Smooth muscle cell (in vitro differentiated cells): ENCODE data around the gene IER3. TPM values are rescaled to one million over a fixed set of nuclear protein-coding genes. Genes with fewer than 3 reads are reported as not detected.

Experiments used
- DNase-seq: peaks from one replicate; lab custom pipeline; 2025; ENCODE audit not compliant: unreplicated experiment; lab: John Stamatoyannopoulos, UW
- H2AFZ ChIP-seq: fragments of 200-600 bp; sonication (generic); 2 replicates; pipeline ENCODE4 v1.6.0; 2016; ENCODE audit warnings: antibody characterized with exemption, low read depth, mild to moderate bottlenecking
- H3F3A ChIP-seq: fragments of 200-600 bp; sonication (generic); 2 replicates; pipeline ENCODE4 v1.6.0; 2017; ENCODE audit warnings: antibody characterized with exemption, low read depth
- H3K27ac ChIP-seq: fragments of 200-600 bp; sonication (generic); 2 replicates; pipeline ENCODE4 v1.5.1; 2016; ENCODE audit warnings: low read depth, mild to moderate bottlenecking
- H3K27me3 ChIP-seq: fragments of 200-600 bp; sonication (generic); 2 replicates; pipeline ENCODE4 v1.6.1; 2016; ENCODE audit warnings: low read depth, mild to moderate bottlenecking
- H3K36me3 ChIP-seq: fragments of 200-600 bp; sonication (generic); 2 replicates; pipeline ENCODE4 v1.5.1; 2016; ENCODE audit warnings: low read depth
- H3K4me1 ChIP-seq: fragments of 200-600 bp; sonication (generic); 2 replicates; pipeline ENCODE4 v1.5.1; 2016; ENCODE audit warnings: low read depth
- H3K4me2 ChIP-seq: fragments of 200-600 bp; sonication (generic); 2 replicates; pipeline ENCODE4 v1.6.0; 2016; ENCODE audit warnings: mild to moderate bottlenecking
- H3K4me3 ChIP-seq: fragments of 200-600 bp; sonication (generic); 2 replicates; pipeline ENCODE4 v1.5.1; 2016; ENCODE audit warnings: mild to moderate bottlenecking
- H3K79me2 ChIP-seq: fragments of 200-600 bp; sonication (generic); 2 replicates; pipeline ENCODE4 v1.6.0; 2016; ENCODE audit warnings: low read depth, mild to moderate bottlenecking
- H3K9ac ChIP-seq: fragments of 200-600 bp; sonication (generic); 2 replicates; pipeline ENCODE4 v1.6.0; 2016; ENCODE audit warnings: low read depth
- H3K9me3 ChIP-seq: fragments of 200-600 bp; sonication (generic); replicated peaks from 2 replicates; pipeline ENCODE4 v1.5.1; 2016; ENCODE audit warnings: low read depth
- H4K20me1 ChIP-seq: fragments of 200-600 bp; sonication (generic); 2 replicates; pipeline ENCODE4 v1.6.0; 2016; ENCODE audit warnings: low read depth
- CTCF ChIP-seq: fragments of 200-600 bp; sonication (generic); IDR thresholded peaks from 2 replicates; pipeline ENCODE4 v1.5.1; 2017; ENCODE audit warnings: borderline replicate concordance, mild to moderate bottlenecking, antibody characterized with exemption; ENCODE audit not compliant: insufficient read depth, poor library complexity, severe bottlenecking
- WGBS: methylation state at CpG from one replicate; pipeline ENCODE4 v1.1.7; 2016; ENCODE audit warnings: low lambda C conversion rate; 5-methylcytosine and 5-hydroxymethylcytosine counted together
- polyA plus RNA-seq: library from polyadenylated mRNA; unstranded; fragments of >200 nt; fragmentation: Nextera tagmentation; extraction: Ambion mirVana; gene quantifications from 2 replicates; pipeline ENCODE4 v1.2.1, GENCODE V29; 2016
- total RNA-seq: library from RNA; depleted of rRNA; stranded (reverse); fragments of >200 nt; gene quantifications from 2 replicates; pipeline ENCODE4 v1.2.3, GENCODE V29; 2014

The IER3 gene, protein sequence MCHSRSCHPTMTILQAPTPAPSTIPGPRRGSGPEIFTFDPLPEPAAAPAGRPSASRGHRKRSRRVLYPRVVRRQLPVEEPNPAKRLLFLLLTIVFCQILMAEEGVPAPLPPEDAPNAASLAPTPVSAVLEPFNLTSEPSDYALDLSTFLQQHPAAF
- 732 and 736 TPM in 2 replicates for total RNA-seq
- 708 and 811 TPM in 2 replicates for polyA plus RNA-seq

- WGBS, result 1% methylated on average over 47 of the region's 54 CpGs
- peak within 1 kb of the TSS; percentile 94 for H3K27ac ChIP-seq
- peaks cover 23% of the 10 kb centered on the region for H3K79me2 ChIP-seq
- peak within 1 kb of the TSS; percentile 84 for H3K4me3 ChIP-seq
- H3K4me2 ChIP-seq, result peak within 1 kb of the TSS; percentile 87
- H3F3A ChIP-seq, result peaks cover 26% of the 10 kb centered on the region
- peaks cover 28% of the 10 kb centered on the region for H4K20me1 ChIP-seq
- H3K36me3 ChIP-seq, result no peaks in the 10 kb centered on the region
- peak; percentile 85 for DNase-seq
- H3K4me1 ChIP-seq, result peaks cover 11% of the 10 kb centered on the region
- H3K9ac ChIP-seq, result peak within 1 kb of the TSS; percentile 98
- no peaks in the 10 kb centered on the region for H3K27me3 ChIP-seq
- H3K9me3 ChIP-seq, result no peaks in the 10 kb centered on the region
- H2AFZ ChIP-seq, result no peak within 1 kb of the TSS
- peak; percentile 57 for TF ChIP-seq CTCF
Observed at GRCh38 chr6:30744054-30744805, at the start of gene IER3. IER3 (minus strand) TSS chr6:30744547; CDS start chr6:30744518, 29 bp downstream.

DNA sequence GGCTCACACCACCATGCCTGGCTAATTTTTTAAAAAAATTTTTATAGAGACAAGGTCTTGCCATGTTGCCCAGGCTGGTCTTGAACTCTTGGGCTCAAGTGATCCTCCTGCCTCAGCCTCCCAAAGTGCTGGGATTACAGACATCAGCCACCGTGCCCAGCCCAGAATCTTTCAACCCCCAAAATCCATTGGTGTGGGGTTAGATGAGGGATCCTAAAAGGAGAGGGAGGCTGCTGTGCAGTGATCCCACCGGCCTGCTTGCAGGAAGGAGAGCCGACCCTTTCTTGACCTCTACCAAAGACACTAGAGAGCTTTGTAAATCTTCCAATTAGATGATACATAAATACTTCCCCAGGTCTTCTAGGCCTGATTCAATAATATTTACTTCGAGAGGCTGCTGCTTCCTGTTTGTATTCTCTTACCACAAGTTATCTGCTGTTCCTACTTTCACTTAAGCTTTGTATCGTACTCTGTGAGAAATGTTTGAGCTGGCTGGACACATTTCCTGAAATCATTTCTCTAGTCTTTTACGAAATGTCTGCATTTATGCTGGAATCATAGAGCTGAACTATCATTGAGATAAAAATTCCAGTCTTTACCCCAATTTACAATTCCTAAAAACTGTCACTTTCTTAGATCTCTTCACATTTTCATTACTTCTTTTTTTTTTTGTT is 49.3 kb upstream of the IER3 start:
- Histone ChIP-seq H3K4me1 (no peaks in the 10 kb centered on the region), H3K4me3 (no peak overlapping the region), H3F3A (peaks cover 10% of the 10 kb centered on the region), H4K20me1 (no peaks in the 10 kb centered on the region), H3K9ac (no peak overlapping the region), H3K27ac (peak overlapping the region; percentile 54), H3K79me2 (no peaks in the 10 kb centered on the region), H3K9me3 (no peaks in the 10 kb centered on the region), H3K36me3 (no peaks in the 10 kb centered on the region), H2AFZ (no peak overlapping the region), H3K4me2 (peak overlapping the region; percentile 12), H3K27me3 (no peaks in the 10 kb centered on the region)
- DNase-seq, result no peak
- 46% methylated on average over 6 of the region's 6 CpGs for WGBS
- TF ChIP-seq CTCF, result no peak

GRCh38 chr6:30792786-30793185 is 48.4 kb upstream of the IER3 start:
- TF ChIP-seq CTCF, result no peak
- H3K79me2 ChIP-seq, result no peaks in the 10 kb centered on the region
- H3K36me3 ChIP-seq, result no peaks in the 10 kb centered on the region
- WGBS, result 59% methylated on average over 2 of the region's 2 CpGs
- H3K4me1 ChIP-seq, result peaks cover 4% of the 10 kb centered on the region
- H3F3A ChIP-seq, result peaks cover 16% of the 10 kb centered on the region
- no peaks in the 10 kb centered on the region for H3K9me3 ChIP-seq
- H3K27ac ChIP-seq, result no peak overlapping the region
- DNase-seq, result no peak
- no peaks in the 10 kb centered on the region for H4K20me1 ChIP-seq
- H2AFZ ChIP-seq, result no peak overlapping the region
- no peak overlapping the region for H3K9ac ChIP-seq
- H3K4me2 ChIP-seq, result no peak overlapping the region
- no peaks in the 10 kb centered on the region for H3K27me3 ChIP-seq
- no peak overlapping the region for H3K4me3 ChIP-seq
